NCI-H748 treated with DMSO at 0.1 percent for 48 hours (cell line): Measurements from ENCODE around the gene MORC4.

Experiments
- DNase-seq: peaks from one replicate; lab custom pipeline; 2025; lab: John Stamatoyannopoulos, UW

The MORC4 gene

GRCh38 chrX:106952988-106953387 is 47.0 kb downstream of the MORC4 start:
- DNase-seq = no peak

GRCh38 chrX:106952538-106952937 is 47.5 kb downstream of the MORC4 start:
- DNase-seq = no peak

GRCh38 chrX:106952089-106952488 is 47.9 kb downstream of the MORC4 start:
- no peak for DNase-seq

- DNase-seq = no peak
Observed at GRCh38 chrX:106951230-106951629, 48.8 kb downstream of the MORC4 start.

- DNase-seq = no peak
Observed at GRCh38 chrX:106950381-106950780, 49.6 kb downstream of the MORC4 start.

- no peak for DNase-seq
Observed at GRCh38 chrX:106949366-106949765, 50.6 kb downstream of the MORC4 start.

GRCh38 chrX:106948641-106949040 is 51.4 kb downstream of the MORC4 start:
- no peak for DNase-seq

GRCh38 chrX:106946464-106946863 is 53.5 kb downstream of the MORC4 start:
- DNase-seq = no peak

- DNase-seq = no peak
Observed at GRCh38 chrX:106940068-106940467, 59.9 kb downstream of the MORC4 start.

GRCh38 chrX:106939566-106939965 is 60.4 kb downstream of the MORC4 start:
- DNase-seq = no peak

- DNase-seq = no peak
Observed at GRCh38 chrX:106936246-106936645, 63.8 kb downstream of the MORC4 start.

- no peak for DNase-seq
Observed at GRCh38 chrX:106935175-106935574, 64.8 kb downstream of the MORC4 start.

GRCh38 chrX:106933538-106933961 is 66.5 kb downstream of the MORC4 start:
- no peak for DNase-seq

- DNase-seq = no peak
Observed at GRCh38 chrX:106932960-106933537, 67.0 kb downstream of the MORC4 start.

- DNase-seq = no peak
Observed at GRCh38 chrX:106932492-106932923, 67.5 kb downstream of the MORC4 start.

- no peak for DNase-seq
Observed at GRCh38 chrX:106931831-106932491, 68.1 kb downstream of the MORC4 start.

GRCh38 chrX:106928227-106928626 is 71.8 kb downstream of the MORC4 start:
- DNase-seq = no peak

GRCh38 chrX:106927700-106928099 is 72.3 kb downstream of the MORC4 start:
- DNase-seq = no peak

GRCh38 chrX:106927023-106927422 is 73.0 kb downstream of the MORC4 start:
- DNase-seq = no peak

- no peak for DNase-seq
Observed at GRCh38 chrX:106921637-106922036, 78.4 kb downstream of the MORC4 start.

- DNase-seq = no peak
Observed at GRCh38 chrX:106919932-106920452, 80.0 kb downstream of the MORC4 start, which contains the start of gene CLDN2. TSS of gene CLDN2 (plus strand) at chrX:106920402. CDS start at chrX:106928229, 7,827 bp downstream.

GRCh38 chrX:106917830-106918500 is 82.0 kb downstream of the MORC4 start:
- no peak for DNase-seq

GRCh38 chrX:106912864-106913263 is 87.1 kb downstream of the MORC4 start:
- no peak for DNase-seq
